Vagina (tissue), 2 donors: ENCODE data around the gene TNIK.
"Not testable (repeated sequence)": the region's sequence is repeated elsewhere in the genome, so short reads cannot be mapped to it uniquely, and the experiment has no call there.

Experiments
- POLR2A ChIP-seq, 2 donors: fragments of 450-650 bp; IDR thresholded peaks; one replicate each; pipeline ENCODE4 v1.6.1; 2017; ENCODE audit warnings: antibody characterized with exemption in 2 of 2, mild to moderate bottlenecking in 2 of 2, moderate library complexity in 2 of 2
- TF ChIP-seq, protein P1 (sequence below), 3 experiments: fragments of 450-650 bp in 2 of 3; fragments of 200-600 bp in 1 of 3; sonication (generic) in 1 of 3; IDR thresholded peaks; one replicate each; pipeline ENCODE4 v1.5.1; 2017 to 2019; ENCODE audit warnings: antibody characterized with exemption in 3 of 3, mild to moderate bottlenecking in 2 of 3, moderate library complexity in 2 of 3

DNA sequence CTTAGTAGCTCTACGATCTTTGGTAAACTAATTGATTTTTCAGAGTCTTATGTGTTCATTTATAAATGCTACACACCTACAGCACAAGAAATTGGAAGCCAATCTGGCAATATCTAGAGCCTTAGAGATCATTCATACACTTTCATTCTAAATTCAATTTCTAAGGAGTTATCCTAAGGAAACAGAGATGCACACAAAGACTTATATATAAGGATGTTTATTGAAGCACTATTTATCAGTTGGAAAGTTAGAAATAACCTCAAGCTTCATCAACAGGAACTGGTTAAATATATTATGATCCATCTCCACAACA, 12.7 kb downstream of the TNIK start:
- TF ChIP-seq, protein P1, sequence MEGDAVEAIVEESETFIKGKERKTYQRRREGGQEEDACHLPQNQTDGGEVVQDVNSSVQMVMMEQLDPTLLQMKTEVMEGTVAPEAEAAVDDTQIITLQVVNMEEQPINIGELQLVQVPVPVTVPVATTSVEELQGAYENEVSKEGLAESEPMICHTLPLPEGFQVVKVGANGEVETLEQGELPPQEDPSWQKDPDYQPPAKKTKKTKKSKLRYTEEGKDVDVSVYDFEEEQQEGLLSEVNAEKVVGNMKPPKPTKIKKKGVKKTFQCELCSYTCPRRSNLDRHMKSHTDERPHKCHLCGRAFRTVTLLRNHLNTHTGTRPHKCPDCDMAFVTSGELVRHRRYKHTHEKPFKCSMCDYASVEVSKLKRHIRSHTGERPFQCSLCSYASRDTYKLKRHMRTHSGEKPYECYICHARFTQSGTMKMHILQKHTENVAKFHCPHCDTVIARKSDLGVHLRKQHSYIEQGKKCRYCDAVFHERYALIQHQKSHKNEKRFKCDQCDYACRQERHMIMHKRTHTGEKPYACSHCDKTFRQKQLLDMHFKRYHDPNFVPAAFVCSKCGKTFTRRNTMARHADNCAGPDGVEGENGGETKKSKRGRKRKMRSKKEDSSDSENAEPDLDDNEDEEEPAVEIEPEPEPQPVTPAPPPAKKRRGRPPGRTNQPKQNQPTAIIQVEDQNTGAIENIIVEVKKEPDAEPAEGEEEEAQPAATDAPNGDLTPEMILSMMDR (IDR thresholded peaks at IDR 0.05): not testable (repeated sequence)
- not testable (repeated sequence) for TF ChIP-seq POLR2A (IDR thresholded peaks at IDR 0.05)
